Islet of Langerhans (tissue), 1 donor: ENCODE results near the gene BTNL2.

Experiments used
- FAIRE-seq: peaks from one replicate; lab custom pipeline; 2011; peaks lifted over from hg19 to GRCh38; lab: Jason Lieb, UNC

Gene BTNL2

DNA sequence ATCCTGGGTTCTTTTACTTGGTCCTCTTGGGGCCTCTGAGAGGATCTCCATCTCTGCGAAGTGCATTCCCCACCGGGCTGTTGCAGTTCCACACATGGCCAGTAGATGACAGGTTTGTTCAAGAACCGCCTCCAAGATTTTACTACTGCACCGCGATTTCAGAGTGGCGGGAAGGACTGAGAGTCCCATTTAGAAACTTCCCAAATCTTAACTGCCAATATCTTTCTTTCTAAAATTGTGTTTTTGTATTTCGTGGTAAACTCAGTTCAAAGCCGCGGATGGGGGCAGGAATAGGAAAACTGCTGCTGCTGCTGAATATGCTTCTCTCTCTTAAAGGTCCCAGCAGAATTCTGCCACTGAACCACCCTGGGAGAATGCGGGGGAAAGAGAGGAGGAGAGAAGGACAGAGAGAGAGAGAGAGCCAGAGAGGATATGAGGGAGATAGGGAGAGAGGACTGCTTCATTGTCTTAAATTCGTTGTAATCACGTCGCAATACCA lies 8.6 kb upstream of the BTNL2 start:
- FAIRE-seq: no peak

DNA sequence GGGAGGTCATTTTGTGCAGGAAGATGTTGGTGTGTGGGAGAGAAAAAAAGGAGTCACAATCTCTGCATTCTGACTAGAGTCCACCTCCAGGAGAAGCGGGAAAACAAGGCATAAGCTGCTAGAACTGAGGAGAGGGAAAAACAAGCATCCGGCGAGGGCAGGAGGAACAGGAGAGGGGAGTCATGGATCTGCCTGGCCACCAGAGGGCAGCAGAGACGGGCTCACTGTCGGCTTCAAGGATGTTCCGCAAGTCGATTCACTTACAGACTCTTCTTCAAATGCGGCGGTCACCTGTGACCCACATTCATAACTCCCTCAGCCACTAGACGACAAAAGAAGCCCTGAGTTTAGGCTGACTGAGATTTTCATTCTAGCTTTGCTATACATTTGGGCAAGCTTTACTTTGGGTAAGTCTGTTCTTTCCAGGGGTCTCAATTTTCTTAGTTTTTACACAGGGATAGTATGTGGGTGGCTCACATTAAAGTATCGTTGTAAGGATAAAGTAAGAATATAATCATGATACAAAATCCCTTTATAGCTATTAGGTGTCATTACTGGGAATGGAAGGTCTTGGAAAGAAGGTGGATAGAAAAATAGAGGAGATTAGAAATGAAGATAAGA lies 6.6 kb upstream of the BTNL2 start:
- no peak for FAIRE-seq

GRCh38 chr6:32411566-32412327 lies 4.8 kb upstream of the BTNL2 start:
- no peak for FAIRE-seq

DNA sequence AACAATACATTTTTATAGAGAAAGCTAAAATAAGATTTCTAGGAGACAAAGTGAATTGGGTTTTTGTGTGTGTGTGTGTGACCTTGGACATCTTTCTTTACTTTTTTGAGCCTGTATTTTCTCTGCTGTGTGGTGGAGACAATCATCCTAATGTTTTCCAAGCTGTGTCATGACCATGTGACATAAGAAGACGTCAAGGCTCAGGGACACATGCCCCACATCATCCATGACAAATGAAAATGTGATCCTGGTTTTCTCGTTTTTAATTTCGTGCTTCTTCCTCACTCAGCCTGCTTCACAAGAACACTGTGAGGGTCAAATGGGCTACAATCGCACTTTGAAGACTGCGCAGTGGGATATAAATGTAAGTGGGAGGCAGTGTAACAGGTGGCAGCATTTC lies 3.9 kb upstream of the BTNL2 start:
- no peak for FAIRE-seq

DNA sequence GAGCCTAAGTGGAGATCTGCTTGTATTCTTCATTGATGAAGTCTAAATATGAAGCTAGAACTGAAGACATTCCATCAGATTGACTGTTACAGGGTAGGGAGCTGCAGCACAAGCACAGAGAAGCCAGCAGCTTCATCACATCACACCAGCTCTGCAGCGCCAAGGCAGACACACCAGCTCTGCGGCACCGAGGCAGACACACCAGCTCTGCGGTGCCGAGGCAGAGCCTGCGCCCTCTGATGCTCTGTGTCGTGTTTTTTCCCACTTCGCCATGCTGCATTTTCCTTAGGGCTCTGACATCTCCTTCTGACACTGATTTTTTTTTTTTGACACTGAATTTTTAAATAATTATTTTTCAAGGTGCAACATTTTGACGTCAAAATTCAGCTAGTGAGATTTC lies 784 bp downstream of the BTNL2 start:
- no peak for FAIRE-seq

GRCh38 chr6:32405656-32406055 lies 1.3 kb downstream of the BTNL2 start:
- FAIRE-seq: no peak

GRCh38 chr6:32402812-32403211 lies 4.2 kb downstream of the BTNL2 start:
- no peak for FAIRE-seq

GRCh38 chr6:32401284-32401963 lies 5.6 kb downstream of the BTNL2 start:
- no peak for FAIRE-seq

- FAIRE-seq: no peak
Measured at GRCh38 chr6:32397252-32397920, 9.6 kb downstream of the BTNL2 start.

- no peak for FAIRE-seq
Measured at GRCh38 chr6:32396028-32396427, 11.0 kb downstream of the BTNL2 start.

DNA sequence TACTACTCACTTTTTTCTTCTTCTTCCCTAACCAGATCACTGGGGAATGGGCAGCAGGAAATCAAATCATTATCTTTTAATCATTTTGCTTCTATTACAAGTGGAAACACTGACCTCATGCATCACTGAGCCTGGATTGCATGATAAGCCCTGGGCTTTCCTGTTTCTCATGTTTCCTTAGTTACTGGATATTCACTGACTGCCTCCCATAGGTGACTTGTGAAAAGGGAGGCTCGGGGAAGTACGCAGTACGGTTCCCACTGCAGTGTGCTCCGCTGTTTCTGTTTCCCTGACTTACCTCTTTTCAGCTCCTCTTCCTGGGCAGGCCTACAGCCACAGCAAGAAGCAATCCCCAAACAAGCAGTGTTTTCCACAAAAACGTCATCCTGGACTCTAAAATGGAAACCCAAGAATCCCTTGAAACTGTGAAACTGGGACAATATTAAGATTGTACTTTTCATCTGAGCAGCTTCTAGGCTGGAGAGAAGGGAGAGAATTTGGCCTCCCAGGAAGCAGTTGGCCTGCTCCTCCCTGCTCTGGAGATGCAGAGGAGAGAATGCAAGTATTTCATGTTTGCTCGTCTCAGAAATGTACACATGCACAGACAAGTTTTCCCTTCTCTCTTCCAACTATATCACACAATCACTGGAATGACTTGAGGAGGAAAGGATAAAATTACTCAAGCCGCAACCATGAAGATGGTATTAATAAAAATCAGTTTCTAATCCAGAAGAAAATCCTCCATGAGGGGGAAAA lies 13.1 kb downstream of the BTNL2 start:
- no peak for FAIRE-seq

DNA sequence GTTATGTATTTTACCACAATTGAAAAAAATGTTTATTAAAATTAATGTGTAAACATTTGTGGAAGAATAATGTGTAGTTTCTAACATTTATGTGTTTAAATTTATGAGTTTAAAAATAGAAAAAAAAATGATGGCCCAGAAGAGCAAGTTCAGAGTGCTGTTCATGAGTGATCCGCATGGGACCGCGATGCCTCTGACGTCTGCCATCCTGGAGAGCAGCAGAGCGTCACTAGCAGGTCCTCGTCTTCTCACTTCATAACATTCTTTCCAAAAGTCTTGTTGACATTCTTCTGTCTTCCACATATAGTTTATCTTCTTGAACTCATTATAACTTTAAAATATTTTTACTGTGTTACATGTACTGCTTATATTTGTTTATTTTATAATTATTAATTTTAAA lies 15.5 kb downstream of the BTNL2 start:
- no peak for FAIRE-seq

GRCh38 chr6:32387589-32388340 lies 19.2 kb downstream of the BTNL2 start:
- no peak for FAIRE-seq

DNA sequence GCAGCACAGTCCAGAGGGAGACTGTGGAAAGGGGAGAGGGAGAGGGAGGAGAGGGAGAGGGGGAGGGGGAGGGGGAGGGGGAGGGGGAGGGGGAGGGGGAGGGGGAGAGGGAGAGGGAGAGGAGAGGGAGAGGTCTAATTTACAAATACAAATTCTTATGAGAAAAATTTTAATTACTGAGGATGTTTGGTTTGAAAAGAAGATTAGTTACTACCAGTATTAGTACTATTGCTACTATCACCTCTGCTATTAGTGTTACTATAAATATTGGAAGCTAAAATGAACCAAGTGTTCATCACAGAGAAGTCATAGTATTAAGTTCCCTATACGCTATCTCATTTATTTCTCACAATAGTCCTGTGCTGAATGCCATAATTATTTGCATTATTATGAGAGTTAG lies 20.9 kb downstream of the BTNL2 start:
- no peak for FAIRE-seq

GRCh38 chr6:32382757-32383420 lies 24.1 kb downstream of the BTNL2 start:
- no peak for FAIRE-seq

GRCh38 chr6:32379545-32379944 lies 27.4 kb downstream of the BTNL2 start:
- no peak for FAIRE-seq

- FAIRE-seq: no peak
Measured at GRCh38 chr6:32375739-32376529, 31.0 kb downstream of the BTNL2 start.

DNA sequence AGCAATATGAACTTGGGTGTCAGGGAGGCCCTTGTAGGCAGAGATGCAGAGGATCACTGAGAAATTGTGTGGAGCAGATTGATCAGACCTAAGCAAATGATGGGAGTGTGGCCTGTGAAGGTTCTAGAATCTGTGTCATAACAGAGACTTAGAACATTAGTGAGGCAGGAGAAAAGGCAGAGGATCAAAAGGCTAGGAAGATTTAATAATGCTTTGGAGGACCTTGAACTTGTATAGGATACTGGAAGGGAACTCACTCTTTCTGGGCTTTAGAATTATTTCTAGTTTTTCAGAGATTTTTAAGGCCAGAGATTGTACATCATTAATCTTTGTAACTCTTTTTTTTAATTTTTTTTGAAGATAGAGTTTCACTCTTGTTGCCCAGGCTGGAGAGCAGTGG lies 35.2 kb downstream of the BTNL2 start, which contains the start of gene TSBP1:
TSBP1 (minus strand) TSS at position 101 of the 400 bp plus-strand sequence. CDS start 197 bp downstream, outside the sequence.
- no peak for FAIRE-seq

- FAIRE-seq: no peak
Measured at GRCh38 chr6:32371229-32371628, 35.8 kb downstream of the BTNL2 start.

DNA sequence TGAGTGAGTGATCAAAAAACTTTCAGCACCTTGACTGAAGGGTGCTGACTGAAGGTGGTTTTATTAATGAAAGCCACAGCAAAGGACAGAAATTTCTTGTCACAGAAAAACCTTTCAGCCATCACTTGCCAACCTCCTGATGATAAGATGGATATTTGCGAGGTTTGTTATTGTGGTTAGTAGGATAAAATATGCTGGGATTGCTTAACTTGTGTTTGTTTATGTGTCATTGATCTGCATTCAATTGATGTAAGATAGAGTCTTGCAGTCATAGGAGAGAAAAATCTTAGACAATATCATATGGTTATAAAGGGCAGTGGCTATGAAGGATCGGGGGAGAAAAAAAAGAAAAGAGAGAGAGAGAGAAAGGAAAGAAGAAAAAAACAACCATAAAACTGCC lies 36.5 kb downstream of the BTNL2 start:
- no peak for FAIRE-seq
